K562 (cell line): ENCODE data around the gene MOSPD3. TPM values are rescaled to one million over a fixed set of nuclear protein-coding genes. Genes with fewer than 3 reads are reported as not detected.
A peak's percentile ranks its signal among the peaks of the same experiment; 100 is the strongest.

Experiments
- BHLHE40 ChIP-seq: IDR thresholded peaks from 2 replicates; pipeline ENCODE4 v1.6.1; 2011; ENCODE audit warnings: low read length, improper control_type of control experiment
- BRCA1 ChIP-seq, 2 experiments: fragments of 450-650 bp in 1 of 2; sonication (generic) in 1 of 2; formaldehyde crosslinking in 1 of 2; IDR thresholded peaks; 2 replicates each; pipeline versions ENCODE4 v1.5.0 to v1.6.1; 2017 to 2020; ENCODE audit warnings: mild to moderate bottlenecking in 1 of 2, missing genetic modification reagents in 1 of 2
- CBFA2T2 ChIP-seq: fragments of 450-650 bp; conservative IDR thresholded peaks from 2 replicates; pipeline ENCODE4 v1.6.1; 2017; ENCODE audit warnings: mild to moderate bottlenecking
- CBFA2T3 ChIP-seq: fragments of 450-650 bp; IDR thresholded peaks from 2 replicates; pipeline ENCODE4 v1.6.1; 2017
- JUN ChIP-seq, 2 experiments: sonication (generic) in 1 of 2; formaldehyde crosslinking in 1 of 2; IDR thresholded peaks; 2 replicates each; pipeline versions ENCODE4 v1.6.1 to v1.8.0; 2012 to 2022; ENCODE audit warnings: borderline replicate concordance in 2 of 2, mild to moderate bottlenecking in 2 of 2, improper control_type of control experiment in 1 of 2, low read depth in 1 of 2, low read length in 1 of 2, missing genetic modification reagents in 1 of 2
- KLF1 ChIP-seq: fragments of 450-650 bp; IDR thresholded peaks from 2 replicates; pipeline ENCODE4 v1.6.1; 2016; ENCODE audit warnings: missing genetic modification characterization, missing compliant biosample characterization
- L3MBTL2 ChIP-seq: fragments of 450-650 bp; IDR thresholded peaks from 2 replicates; pipeline ENCODE4 v1.6.1; 2016; ENCODE audit warnings: mild to moderate bottlenecking, moderate library complexity
- MAZ ChIP-seq, 2 experiments: fragments of 450-650 bp in 1 of 2; sonication (generic) in 1 of 2; formaldehyde crosslinking; IDR thresholded peaks in 1 of 2; conservative IDR thresholded peaks in 1 of 2; 2 replicates each; pipeline versions ENCODE4 v1.4.0 to v1.5.0; 2020; ENCODE audit warnings: mild to moderate bottlenecking in 1 of 2, missing genetic modification reagents in 1 of 2
- MCM3 ChIP-seq: fragments of 450-650 bp; IDR thresholded peaks from 2 replicates; pipeline ENCODE4 v1.6.1; 2016
- POU5F1 ChIP-seq: fragments of 150-350 bp; IDR thresholded peaks from 2 replicates; pipeline ENCODE4 v1.6.1; 2014; ENCODE audit warnings: borderline replicate concordance, low read length, low read depth, mild to moderate bottlenecking; ENCODE audit not compliant: partially characterized antibody
- RUNX1 ChIP-seq: sonication (generic); IDR thresholded peaks from 2 replicates; pipeline ENCODE4 v1.6.1; 2016; ENCODE audit warnings: antibody characterized with exemption, low read depth
- TBP ChIP-seq: optimal IDR thresholded peaks from 2 replicates; pipeline ENCODE3; 2011; ENCODE audit warnings: low read depth, low read length, improper control_type of control experiment
- THAP7 ChIP-seq: fragments of 250-450 bp; sonication (Bioruptor Pico); IDR thresholded peaks from 2 replicates; pipeline ENCODE4 v1.5.0; 2021
- ZNF165 ChIP-seq: fragments of 250-450 bp; sonication (Bioruptor Pico); IDR thresholded peaks from 2 replicates; pipeline ENCODE4 v1.4.0; 2020; ENCODE audit warnings: borderline replicate concordance
- ZNF239 ChIP-seq: fragments of 250-450 bp; sonication (Bioruptor Pico); IDR thresholded peaks from 2 replicates; pipeline ENCODE4 v1.4.0; 2020; ENCODE audit warnings: mild to moderate bottlenecking
- ZNF282 ChIP-seq: sonication (generic); formaldehyde crosslinking; IDR thresholded peaks from 2 replicates; pipeline ENCODE4 v1.8.1; 2023; ENCODE audit warnings: missing genetic modification reagents
- ZNF311 ChIP-seq: fragments of 250-450 bp; sonication (Bioruptor Pico); IDR thresholded peaks from 2 replicates; pipeline ENCODE4 v1.4.0; 2020; ENCODE audit warnings: mild to moderate bottlenecking, moderate library complexity
- ZNF609 ChIP-seq: sonication (generic); formaldehyde crosslinking; IDR thresholded peaks from 2 replicates; pipeline ENCODE4 v1.8.1; 2023; ENCODE audit warnings: missing genetic modification reagents, mild to moderate bottlenecking, borderline replicate concordance
- polyA plus RNA-seq, 8 experiments: library from polyadenylated mRNA; depleted of rRNA in 4 of 8; stranded (reverse) in 5 of 8; unstranded in 3 of 8; fragments of >200 nt; fragmentation: Nextera tagmentation in 2 of 8; fragmentation: Illumina TruSeq in 1 of 8; extraction: Ambion mirVana in 2 of 8; extraction: Trizol in 1 of 8; gene quantifications; 2 replicates each; pipeline versions ENCODE4 v1.2.1 to v1.2.3, GENCODE V29; 2011 to 2014; ENCODE audit warnings: inconsistent platforms in 1 of 8, missing spikeins in 1 of 8
- total RNA-seq, 7 experiments: library from RNA; depleted of rRNA in 6 of 7; stranded (reverse); fragments of >200 nt in 6 of 7; fragmentation: Illumina TruSeq in 2 of 7; extraction: Trizol in 2 of 7; gene quantifications; 2 replicates each; pipeline versions ENCODE4 v1.2.1 to v1.2.3, GENCODE V29; 2011 to 2021; ENCODE audit warnings: low replicate concordance in 1 of 7

Gene MOSPD3
- total and polyA plus RNA-seq, 9 of the 15 experiments (the other 6 are each of a cell fraction or from before 2014, with no cell fraction given), result 1.4 to 32.1 (median 7.3) TPM

- no peak for TF ChIP-seq ZNF609 (CRISPR knock-in tag)
- no peak for TF ChIP-seq ZNF282 (CRISPR knock-in tag)
- TF ChIP-seq BRCA1 (IDR thresholded peaks at IDR 0.05), result no peak
- TF ChIP-seq BRCA1 (CRISPR knock-in tag; IDR thresholded peaks at IDR 0.05), result no peak
- no peak for TF ChIP-seq ZNF311 (CRISPR knock-in tag)
- TF ChIP-seq L3MBTL2, result peak; percentile 40
- no peak for TF ChIP-seq MCM3
- 0 out of 2 replicates have a peak, but pooled peaks have one; percentile 43 for TF ChIP-seq KLF1
- peak; percentile 94 to 95 for TF ChIP-seq MAZ (CRISPR knock-in tag; conservative IDR thresholded peaks at IDR 0.05 in 1 of 2, IDR thresholded peaks at IDR 0.05 in 1 of 2)
- TF ChIP-seq CBFA2T3, result no peak
- no peak for TF ChIP-seq ZNF165 (CRISPR knock-in tag)
- TF ChIP-seq CBFA2T2, result no peak
- no peak for TF ChIP-seq RUNX1
- TF ChIP-seq TBP, result peak; percentile 43
- TF ChIP-seq ZNF239, result no peak
- no peak for TF ChIP-seq JUN (IDR thresholded peaks at IDR 0.05; ENCODE audit: borderline replicate concordance, low read depth, low read length)
- no peak for TF ChIP-seq JUN (CRISPR knock-in tag; IDR thresholded peaks at IDR 0.05; ENCODE audit: borderline replicate concordance)
- no peak for TF ChIP-seq POU5F1
- TF ChIP-seq THAP7 (CRISPR knock-in tag), result no peak
- 0 out of 2 replicates have a peak, but pooled peaks have one; percentile 15 for TF ChIP-seq BHLHE40
These were observed 8.0 kb upstream of the MOSPD3 start (continued) for GRCh38 chr7:100604028-100604975.
